ENCODE data around the gene CBLIF.

The CBLIF gene

GRCh38 chr11:59847626-59848025, 2.3 kb upstream of the CBLIF start:
- TF ChIP-seq CTCF (IDR thresholded peaks at IDR 0.05; ENCODE audit: low read depth, low read length): no peak
- no peak for DNase-seq (ENCODE audit: low read depth in 2 of 2)
- no peak overlapping the region for H3K4me3 ChIP-seq (replicated peaks in 1 of 2; ENCODE audit: low read depth in 2 of 2, low read length in 2 of 2)

- no peak for TF ChIP-seq CTCF (IDR thresholded peaks at IDR 0.05; ENCODE audit: low read depth, low read length)
- DNase-seq (ENCODE audit: low read depth in 2 of 2): no peak
- H3K4me3 ChIP-seq (replicated peaks in 1 of 2; ENCODE audit: low read depth in 2 of 2, low read length in 2 of 2): no peak overlapping the region
Measured at GRCh38 chr11:59846556-59846955, 1.3 kb upstream of the CBLIF start.

GRCh38 chr11:59842316-59842715, 3.0 kb downstream of the CBLIF start:
- TF ChIP-seq CTCF (IDR thresholded peaks at IDR 0.05; ENCODE audit: low read depth, low read length): no peak
- no peak for DNase-seq (ENCODE audit: low read depth in 2 of 2)
- H3K4me3 ChIP-seq (replicated peaks in 1 of 2; ENCODE audit: low read depth in 2 of 2, low read length in 2 of 2): no peak overlapping the region

- H3K4me3 ChIP-seq (replicated peaks in 1 of 2; ENCODE audit: low read depth in 2 of 2, low read length in 2 of 2): no peak overlapping the region
- no peak for DNase-seq (ENCODE audit: low read depth in 2 of 2)
- no peak for TF ChIP-seq CTCF (IDR thresholded peaks at IDR 0.05; ENCODE audit: low read depth, low read length)
Measured at GRCh38 chr11:59841514-59841913, 3.8 kb downstream of the CBLIF start.

- TF ChIP-seq CTCF (IDR thresholded peaks at IDR 0.05; ENCODE audit: low read depth, low read length): no peak
- no peak overlapping the region for H3K4me3 ChIP-seq (replicated peaks in 1 of 2; ENCODE audit: low read depth in 2 of 2, low read length in 2 of 2)
Measured at GRCh38 chr11:59839615-59840014, 5.7 kb downstream of the CBLIF start.

GRCh38 chr11:59833602-59834001, 11.7 kb downstream of the CBLIF start:
- no peak overlapping the region for H3K4me3 ChIP-seq (replicated peaks in 1 of 2; ENCODE audit: low read depth in 2 of 2, low read length in 2 of 2)
- DNase-seq (ENCODE audit: low read depth in 2 of 2): no peak
- no peak for TF ChIP-seq CTCF (IDR thresholded peaks at IDR 0.05; ENCODE audit: low read depth, low read length)

More at GRCh38 chr11:59839615-59840014, 5.7 kb downstream of the CBLIF start:
- no peak for DNase-seq (ENCODE audit: low read depth in 2 of 2)

- DNase-seq (ENCODE audit: low read depth in 2 of 2): no peak
- no peak overlapping the region for H3K4me3 ChIP-seq (replicated peaks in 1 of 2; ENCODE audit: low read depth in 2 of 2, low read length in 2 of 2)
- TF ChIP-seq CTCF (IDR thresholded peaks at IDR 0.05; ENCODE audit: low read depth, low read length): no peak
Measured at GRCh38 chr11:59829358-59829757, 15.9 kb downstream of the CBLIF start.

Data from cardiac fibroblast (primary cell).